B cell (primary cell): ENCODE results near the gene UCHL1. TPM values are rescaled to one million over a fixed set of nuclear protein-coding genes. Genes with fewer than 3 reads are reported as not detected.

Source experiments
- ATAC-seq: fragments of 200-7000 bp; cut with Tn5 transposase; one replicate; pipeline ENCODE4 v1.10.0; 2021; ENCODE audit warnings: low read depth, mild to moderate bottlenecking, moderate number of reproducible peaks, moderate library complexity
- CTCF ChIA-PET: fragments of 350-600 bp; sonication (Branson Sonifier 250); formaldehyde crosslinking; loops from one replicate; lab custom pipeline; 2021; ENCODE audit warnings: antibody characterized with exemption, inconsistent platforms; lab: Charles Lee
- POLR2A ChIA-PET: fragments of 350-600 bp; sonication (Branson Sonifier 250); formaldehyde crosslinking; loops from one replicate; lab custom pipeline; 2021; ENCODE audit warnings: antibody characterized with exemption; lab: Charles Lee
- DNase-seq: peaks from one replicate; pipeline ENCODE4 v3.0.0; 2013
- H2AFZ ChIP-seq: 2 replicates; pipeline ENCODE4 v1.6.1; 2012; ENCODE audit warnings: mild to moderate bottlenecking, low read depth, low read length; ENCODE audit not compliant: insufficient read depth, poor library complexity, severe bottlenecking
- H3K27ac ChIP-seq, 2 donors: 1 replicate in 1 of 2; 2 replicates in 1 of 2; pipeline ENCODE4 v1.5.1; 2012 to 2013; ENCODE audit warnings: low read length in 2 of 2, mild to moderate bottlenecking in 2 of 2, moderate library complexity in 1 of 2
- H3K27me3 ChIP-seq, 4 experiments: fragments of 200-600 bp in 1 of 4; sonication (generic) in 1 of 4; replicated peaks in 1 of 4; 1 replicate in 2 of 4; 2 replicates in 2 of 4; pipeline versions ENCODE4 v1.6.1 to v1.7.0; 2013 to 2016; ENCODE audit warnings: low read length in 3 of 4, mild to moderate bottlenecking in 2 of 4, mixed read lengths in 1 of 4, moderate library complexity in 1 of 4; ENCODE audit not compliant: insufficient read depth in 4 of 4, control insufficient read depth in 3 of 4; ENCODE audit errors: control extremely low read depth in 1 of 4
- H3K36me3 ChIP-seq, 2 experiments: replicated peaks in 1 of 2; 1 replicate in 1 of 2; 2 replicates in 1 of 2; pipeline versions ENCODE4 v1.6.1 to v1.7.1; 2013; ENCODE audit warnings: low read length in 1 of 2; ENCODE audit not compliant: insufficient read depth in 2 of 2, control insufficient read depth in 1 of 2; ENCODE audit errors: control extremely low read depth in 1 of 2, extremely low read depth in 1 of 2
- H3K4me1 ChIP-seq, 2 donors: fragments of 200-600 bp in 1 of 2; sonication (generic) in 1 of 2; 1 replicate in 1 of 2; 2 replicates in 1 of 2; pipeline versions ENCODE4 v1.5.1 to v1.6.1; 2013 to 2017; ENCODE audit warnings: low read length in 2 of 2; ENCODE audit not compliant: control insufficient read depth in 2 of 2, insufficient read depth in 2 of 2
- H3K4me2 ChIP-seq: replicated peaks from 2 replicates; pipeline ENCODE3; 2012; ENCODE audit warnings: mild to moderate bottlenecking, low read depth, low read length; ENCODE audit not compliant: poor library complexity, severe bottlenecking
- H3K4me3 ChIP-seq, 5 experiments: fragments of 200-600 bp in 1 of 5; sonication (generic) in 1 of 5; 1 replicate in 3 of 5; 2 replicates in 2 of 5; pipeline versions ENCODE4 v1.5.1 to v1.7.0; 2011 to 2016; ENCODE audit warnings: low read length in 4 of 5, mild to moderate bottlenecking in 4 of 5, low read depth in 2 of 5, control low read depth in 1 of 5, moderate library complexity in 1 of 5; ENCODE audit not compliant: insufficient read depth in 1 of 5; ENCODE audit errors: control extremely low read depth in 1 of 5, extremely low read depth in 1 of 5
- H3K79me2 ChIP-seq: fragments of 200-600 bp; sonication (generic); one replicate; pipeline ENCODE4 v1.6.0; 2016; ENCODE audit warnings: low read length; ENCODE audit not compliant: control insufficient read depth, insufficient read depth
- H3K9ac ChIP-seq: fragments of 200-600 bp; sonication (generic); 2 replicates; pipeline ENCODE4 v1.6.1; 2017; ENCODE audit warnings: mild to moderate bottlenecking, low read length, moderate library complexity
- H3K9me3 ChIP-seq, 3 donors: one replicate each; pipeline versions ENCODE4 v1.6.1 to v1.7.1; 2013; ENCODE audit warnings: low read length in 2 of 3; ENCODE audit not compliant: control insufficient read depth in 2 of 3, insufficient read depth in 1 of 3; ENCODE audit errors: control extremely low read depth in 1 of 3
- H4K20me1 ChIP-seq: 2 replicates; pipeline ENCODE4 v1.6.0; 2012; ENCODE audit warnings: mild to moderate bottlenecking, low read length; ENCODE audit not compliant: insufficient read depth, control insufficient read depth, poor library complexity, severe bottlenecking
- H3K27ac Mint-ChIP-seq: one replicate; pipeline ENCODE4 v1.8.0; 2021; ENCODE audit warnings: mixed read lengths
- H3K27me3 Mint-ChIP-seq: one replicate; pipeline ENCODE4 v1.8.0; 2021; ENCODE audit warnings: mixed read lengths
- H3K4me1 Mint-ChIP-seq: one replicate; pipeline ENCODE4 v1.8.0; 2021; ENCODE audit warnings: mixed read lengths
- H3K4me3 Mint-ChIP-seq: one replicate; pipeline ENCODE4 v1.8.0; 2021; ENCODE audit warnings: mixed read lengths
- H3K9me3 Mint-ChIP-seq: one replicate; pipeline ENCODE4 v1.8.0; 2022; ENCODE audit warnings: mixed read lengths; ENCODE audit not compliant: insufficient read depth
- CTCF ChIP-seq: fragments of 200-600 bp; IDR thresholded peaks from one replicate; pipeline ENCODE4 v1.8.0; 2022; ENCODE audit warnings: antibody characterized with exemption, mild to moderate bottlenecking
- EZH2 ChIP-seq: IDR thresholded peaks from 2 replicates; pipeline ENCODE4 v1.6.1; 2012; ENCODE audit warnings: borderline replicate concordance, low read depth, mild to moderate bottlenecking, moderate library complexity, low read length; ENCODE audit not compliant: insufficient read depth, poor library complexity, severe bottlenecking
- WGBS: methylation state at CpG from one replicate; pipeline ENCODE4 v1.1.5; 2013; ENCODE audit warnings: missing lambda C conversion rate; ENCODE audit not compliant: insufficient coverage; 5-methylcytosine and 5-hydroxymethylcytosine counted together
- intact Hi-C: fragments of 100-400 bp; cut with micrococcal nuclease; formaldehyde crosslinking; loops from one replicate; pipeline ENCODE4 v1.10.0; 2022
- polyA plus RNA-seq: library from polyadenylated mRNA; depleted of rRNA; stranded (reverse); fragments of >200 nt; gene quantifications from 2 replicates; pipeline ENCODE4 v1.2.3, GENCODE V29; 2012
- total RNA-seq, 2 donors: library from RNA; stranded (reverse); fragments of 120-200 nt in 1 of 2; gene quantifications; 1 replicate in 1 of 2; 2 replicates in 1 of 2; pipeline versions ENCODE4 v1.2.3 to v1.2.4, GENCODE V29; 2013 to 2022

The UCHL1 gene
- total and polyA plus RNA-seq, 2 donors (not counting 1 experiment from before 2014, with no cell fraction given): 0.47 to 0.84 TPM

DNA sequence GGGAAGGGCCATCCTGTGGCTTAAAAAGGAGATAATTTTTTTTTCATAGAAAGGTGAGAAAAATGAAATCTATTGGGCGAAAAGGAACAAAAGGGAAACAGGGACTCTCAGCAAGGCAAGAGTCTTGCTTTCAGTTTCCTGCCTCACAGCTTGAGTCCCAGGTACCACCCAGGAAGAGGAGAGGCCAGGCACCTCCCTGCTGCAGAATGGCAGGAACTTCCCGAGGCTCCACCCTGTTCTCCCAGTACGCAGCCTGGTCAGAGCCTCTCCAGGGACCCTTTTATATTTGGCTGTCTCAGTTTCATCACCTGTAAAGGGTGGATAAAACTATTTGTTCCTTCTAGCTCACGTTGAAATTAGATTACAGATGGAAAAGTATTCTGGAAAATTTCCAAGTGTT lies 33.8 kb downstream of the UCHL1 start:
- ATAC-seq: no peak
- Histone ChIP-seq H3K4me3 (no peak overlapping the region), H3K9me3 (peaks cover 1 to 19% (median 16%) of the 10 kb centered on the region in 3 donors), H4K20me1 (no peaks in the 10 kb centered on the region), H3K9ac (no peak overlapping the region), H3K79me2 (no peaks in the 10 kb centered on the region), H3K4me2 (no peak overlapping the region), H3K36me3 (no peaks in the 10 kb centered on the region), H2AFZ (no peak overlapping the region), H3K4me1 (no peaks in the 10 kb centered on the region), H3K27ac (no peak overlapping the region), H3K27me3 (no peaks in the 10 kb centered on the region)
- WGBS: 83% methylated on average over 3 of the region's 4 CpGs
- no peaks in the 10 kb centered on the region for H3K27me3 Mint-ChIP-seq
- no peak overlapping the region for H3K27ac Mint-ChIP-seq
- DNase-seq: no peak
- intact Hi-C loops: no loop called here
- peaks cover 5% of the 10 kb centered on the region for H3K9me3 Mint-ChIP-seq
- ChIA-PET POLR2A (no interaction called here), CTCF (no interaction called here)
- H3K4me1 Mint-ChIP-seq: no peaks in the 10 kb centered on the region
- TF ChIP-seq CTCF (no peak), EZH2 (no peak)
- H3K4me3 Mint-ChIP-seq: no peak overlapping the region

DNA sequence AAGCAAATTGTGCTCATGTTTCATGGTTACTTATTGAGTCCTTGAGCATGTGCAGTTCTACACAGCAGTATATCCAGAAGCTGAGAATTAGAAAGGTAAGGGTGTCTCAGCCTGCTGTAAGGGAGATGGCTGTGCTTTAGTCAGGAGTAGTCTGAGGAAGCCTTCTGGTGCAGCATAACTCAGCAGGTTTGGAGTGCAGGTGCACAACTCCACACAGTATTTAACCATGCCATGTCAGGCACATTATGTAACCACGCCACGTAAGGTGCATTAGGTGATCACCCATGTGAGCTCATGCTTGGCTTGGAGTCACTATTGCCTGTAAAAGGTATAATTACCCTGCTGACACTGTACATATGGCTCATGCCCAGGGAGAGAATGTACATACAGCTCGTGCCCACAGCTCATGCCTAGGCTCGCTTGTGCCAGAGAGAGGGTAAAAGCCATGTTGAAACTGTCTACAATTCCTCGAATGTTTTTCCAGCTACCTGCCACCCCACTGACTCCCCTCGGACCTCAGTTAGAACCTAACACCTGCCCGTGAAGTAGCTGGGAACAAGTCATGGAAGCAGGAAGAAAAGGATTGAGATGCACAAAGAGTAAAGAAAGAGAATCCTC lies 37.8 kb downstream of the UCHL1 start:
- no peak overlapping the region for H3K4me3 Mint-ChIP-seq

More for the DNA sequence above, 37.8 kb downstream of the UCHL1 start:
- H3K4me1 Mint-ChIP-seq: no peaks in the 10 kb centered on the region
- Histone ChIP-seq H3K4me1 (no peaks in the 10 kb centered on the region), H3K4me2 (no peak overlapping the region), H2AFZ (no peak overlapping the region), H3K4me3 (no peak overlapping the region), H3K27ac (no peak overlapping the region), H3K79me2 (no peaks in the 10 kb centered on the region), H3K36me3 (no peaks in the 10 kb centered on the region), H3K27me3 (no peaks in the 10 kb centered on the region), H4K20me1 (no peaks in the 10 kb centered on the region), H3K9ac (no peak overlapping the region), H3K9me3 (peaks cover 1 to 20% (median 16%) of the 10 kb centered on the region in 3 donors)
- intact Hi-C loops: no loop called here
- ATAC-seq (no peak), DNase-seq (peak; percentile 50)
- ChIA-PET CTCF (interaction anchor here (2.1 kb wide), 1 partner anchor 9 kb away, joined by 6 read pairs; no protein-coding TSS in a partner anchor), POLR2A (no interaction called here)
- no peak overlapping the region for H3K27ac Mint-ChIP-seq
- 100% methylated on average over 5 of the region's 7 CpGs for WGBS
- H3K9me3 Mint-ChIP-seq: peaks cover 8% of the 10 kb centered on the region
- no peak for TF ChIP-seq CTCF
- TF ChIP-seq EZH2: no peak
- no peaks in the 10 kb centered on the region for H3K27me3 Mint-ChIP-seq
